NCI-H1417 (cell line): ENCODE data around the gene TMEM53.
A peak's percentile ranks its signal among the peaks of the same experiment; 100 is the strongest.

ENCODE experiments used
- DNase-seq, 3 experiments: peaks; one replicate each; lab custom pipeline; 2025; lab: John Stamatoyannopoulos, UW

TMEM53 gene

GRCh38 chr1:44698138-44698537 lies 23.9 kb upstream of the TMEM53 start:
- no peak for DNase-seq

GRCh38 chr1:44696789-44697345 lies 22.6 kb upstream of the TMEM53 start:
- DNase-seq: no peak

GRCh38 chr1:44696101-44696500 lies 21.8 kb upstream of the TMEM53 start:
- DNase-seq: peak in 1 of 3 experiments; percentile 50

GRCh38 chr1:44695671-44696070 lies 21.4 kb upstream of the TMEM53 start:
- DNase-seq: no peak

- DNase-seq: no peak
Observed at GRCh38 chr1:44694863-44695478, 20.7 kb upstream of the TMEM53 start.

- no peak for DNase-seq
Observed at GRCh38 chr1:44693900-44694299, 19.6 kb upstream of the TMEM53 start.

GRCh38 chr1:44693159-44693558 lies 18.9 kb upstream of the TMEM53 start:
- DNase-seq: no peak

- no peak for DNase-seq
Observed at GRCh38 chr1:44689447-44689765, 15.1 kb upstream of the TMEM53 start.

GRCh38 chr1:44688760-44689446 lies 14.6 kb upstream of the TMEM53 start:
- DNase-seq: no peak

GRCh38 chr1:44685881-44686280 lies 11.6 kb upstream of the TMEM53 start:
- no peak for DNase-seq

GRCh38 chr1:44685218-44685617 lies 10.9 kb upstream of the TMEM53 start:
- no peak for DNase-seq

GRCh38 chr1:44684525-44684924 lies 10.2 kb upstream of the TMEM53 start:
- no peak for DNase-seq

GRCh38 chr1:44682883-44683265 lies 8.6 kb upstream of the TMEM53 start:
- DNase-seq: no peak

- peak in 2 of 3 experiments; percentile 24 to 40 for DNase-seq
Observed at GRCh38 chr1:44681905-44682882, 7.9 kb upstream of the TMEM53 start.

GRCh38 chr1:44679468-44679867 lies 5.2 kb upstream of the TMEM53 start:
- no peak for DNase-seq

- DNase-seq: no peak
Observed at GRCh38 chr1:44678626-44679025, 4.3 kb upstream of the TMEM53 start.

GRCh38 chr1:44678120-44678519 lies 3.8 kb upstream of the TMEM53 start:
- no peak for DNase-seq

GRCh38 chr1:44677201-44677766 lies 3.0 kb upstream of the TMEM53 start:
- peak; percentile 7 to 36 (median 10) for DNase-seq

GRCh38 chr1:44676484-44677200 lies 2.4 kb upstream of the TMEM53 start:
- DNase-seq: no peak

- no peak for DNase-seq
Observed at GRCh38 chr1:44675186-44675585, 905 bp upstream of the TMEM53 start.

- no peak for DNase-seq
Observed at GRCh38 chr1:44673675-44674112, 587 bp downstream of the TMEM53 start.
